PC-9 (cell line): ENCODE measurements around the gene CACNA1I. TPM values are rescaled to one million over a fixed set of nuclear protein-coding genes. Genes with fewer than 3 reads are reported as not detected.

ENCODE experiments used
- BruUV-seq: library from RNA; stranded (reverse); fragments of 400-500 nt; replicated peaks from 2 replicates; lab custom pipeline; 2021; lab: Mats Ljungman, UMichigan
- CTCF ChIA-PET: fragments of 300-600 bp; sonication (Branson Sonifier 250); formaldehyde crosslinking; loops from one replicate; lab custom pipeline; 2022; ENCODE audit warnings: antibody characterized with exemption; lab: Charles Lee
- POLR2A ChIA-PET: fragments of 300-600 bp; sonication (Branson Sonifier 250); formaldehyde crosslinking; loops from one replicate; lab custom pipeline; 2022; ENCODE audit warnings: antibody characterized with exemption; ENCODE audit not compliant: unreplicated experiment; lab: Charles Lee
- DNase-seq, 2 experiments: peaks; one replicate each; pipeline versions ENCODE4 v3.0.0 to v3.0.0-alpha.2; 2015 to 2022; ENCODE audit warnings: mixed read lengths in 1 of 2
- H2AFZ ChIP-seq: fragments of 200-600 bp; sonication (generic); 2 replicates; pipeline ENCODE4 v1.8.1; 2017; ENCODE audit warnings: antibody characterized with exemption
- H3F3A ChIP-seq: fragments of 200-600 bp; sonication (generic); 2 replicates; pipeline ENCODE4 v1.8.1; 2017; ENCODE audit warnings: antibody characterized with exemption, mild to moderate bottlenecking, low read depth; ENCODE audit not compliant: insufficient read depth
- H3K27ac ChIP-seq: fragments of 200-600 bp; sonication (generic); 2 replicates; pipeline ENCODE4 v1.6.1; 2016; ENCODE audit warnings: mixed run types
- H3K27me3 ChIP-seq: fragments of 200-600 bp; sonication (generic); 2 replicates; pipeline ENCODE4 v1.6.1; 2016; ENCODE audit warnings: low read depth, mixed run types; ENCODE audit not compliant: insufficient read depth
- H3K36me3 ChIP-seq: fragments of 200-600 bp; sonication (generic); 2 replicates; pipeline ENCODE4 v1.6.1; 2016; ENCODE audit warnings: low read depth, mixed run types
- H3K4me1 ChIP-seq: fragments of 200-600 bp; sonication (generic); replicated peaks from 2 replicates; pipeline ENCODE4 v1.6.1; 2016; ENCODE audit warnings: mixed run types; ENCODE audit not compliant: insufficient read depth
- H3K4me2 ChIP-seq: fragments of 200-600 bp; sonication (generic); 2 replicates; pipeline ENCODE4 v1.6.1; 2017; ENCODE audit warnings: mixed run types
- H3K4me3 ChIP-seq: fragments of 200-600 bp; sonication (generic); 2 replicates; pipeline ENCODE4 v1.6.1; 2016; ENCODE audit warnings: mixed run types
- H3K79me2 ChIP-seq: fragments of 200-600 bp; sonication (generic); 2 replicates; pipeline ENCODE4 v1.6.1; 2017; ENCODE audit warnings: low read depth, mixed run types
- H3K9me2 ChIP-seq: fragments of 200-600 bp; sonication (generic); 2 replicates; pipeline ENCODE4 v1.8.1; 2017; ENCODE audit warnings: mild to moderate bottlenecking; ENCODE audit not compliant: insufficient read depth
- H3K9me3 ChIP-seq: fragments of 200-600 bp; sonication (generic); 2 replicates; pipeline ENCODE4 v1.8.1; 2016; ENCODE audit warnings: low read depth; ENCODE audit not compliant: insufficient read depth
- H4K20me1 ChIP-seq: fragments of 200-600 bp; sonication (generic); 2 replicates; pipeline ENCODE4 v1.8.1; 2017; ENCODE audit not compliant: insufficient read depth
- CTCF ChIP-seq: fragments of 200-600 bp; sonication (generic); conservative IDR thresholded peaks from 2 replicates; pipeline ENCODE4 v1.6.1; 2017; ENCODE audit warnings: mixed run types, antibody characterized with exemption, mild to moderate bottlenecking, moderate library complexity
- EZH2 ChIP-seq: fragments of 200-600 bp; sonication (generic); IDR thresholded peaks from 2 replicates; pipeline ENCODE4 v1.8.0; 2017; ENCODE audit warnings: antibody characterized with exemption, low read depth
- intact Hi-C: fragments of 100-400 bp; cut with micrococcal nuclease; formaldehyde crosslinking; loops from one replicate; pipeline ENCODE4 v1.10.0; 2022; ENCODE audit not compliant: unreplicated experiment
- total RNA-seq: library from RNA; stranded (reverse); gene quantifications from 2 replicates; pipeline ENCODE4 v1.2.3, GENCODE V29; 2021

The CACNA1I gene
- total RNA-seq, 1 experiment from 2014 or later = 2.8 TPM

DNA sequence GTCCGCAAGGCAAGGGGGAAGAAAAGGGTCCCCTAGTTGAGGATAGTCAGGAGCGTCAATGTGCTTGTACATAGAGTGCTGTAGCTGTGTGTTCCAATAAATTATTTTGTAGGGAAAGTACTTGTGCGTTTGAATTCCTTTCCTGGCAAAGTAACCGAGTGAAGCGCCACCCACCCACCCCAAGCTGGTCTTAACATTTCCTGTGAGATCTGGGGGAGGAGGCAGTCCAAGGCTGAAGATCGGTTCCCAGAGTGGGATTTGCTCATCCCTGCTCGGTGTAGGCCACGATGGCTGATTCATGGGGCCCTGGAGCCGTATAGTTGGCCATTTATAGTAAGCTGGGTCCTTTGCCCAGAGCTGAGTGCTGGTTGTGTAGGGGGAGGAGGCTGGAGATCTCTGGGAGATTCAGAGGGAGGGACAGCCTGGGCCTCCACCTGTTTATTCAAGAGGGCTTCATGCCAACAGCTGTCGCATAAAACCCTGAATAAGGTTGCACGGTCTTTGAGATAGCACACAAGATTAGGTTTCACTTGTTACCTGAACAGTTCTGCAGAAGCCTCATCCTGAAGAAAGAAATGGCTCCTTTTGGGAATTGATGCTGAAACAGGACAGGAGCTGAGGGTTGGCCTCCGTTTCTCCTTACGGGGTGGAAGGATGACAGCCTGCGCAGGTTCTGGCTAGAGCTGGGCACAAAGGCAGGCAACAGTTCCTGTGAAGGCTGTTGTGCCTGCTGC lies 47.8 kb upstream of the CACNA1I start:
- H3K9me2 ChIP-seq = no peaks in the 10 kb centered on the region
- peaks cover 87% of the 10 kb centered on the region for H3F3A ChIP-seq
- no peak overlapping the region for H2AFZ ChIP-seq
- peak overlapping the region; percentile 93 for H3K27ac ChIP-seq
- peak overlapping the region; percentile 97 for H3K4me3 ChIP-seq
- H3K36me3 ChIP-seq = peaks cover 36% of the 10 kb centered on the region
- TF ChIP-seq CTCF (no peak), EZH2 (no peak)
- ChIA-PET POLR2A (interaction anchor here (0.5 to 0.7 kb wide), 6 partner anchors 111 to 1035 kb away, joined by 3 to 6 read pairs (median 3); no protein-coding TSS in a partner anchor), CTCF (interaction anchor here (0.8 kb wide), 1 partner anchor 8 kb away, joined by 7 read pairs; no protein-coding TSS in a partner anchor)
- H3K4me2 ChIP-seq = peak overlapping the region; percentile 88
- H3K4me1 ChIP-seq = peaks cover 36% of the 10 kb centered on the region
- no peaks in the 10 kb centered on the region for H3K27me3 ChIP-seq
- intact Hi-C loops = loop anchor here (5.0 to 10.0 kb wide), 3 partner anchors 278 to 770 kb away; partner anchors contain the start of genes CBX7 and PDGFB
- peaks cover 53% of the 10 kb centered on the region for H3K79me2 ChIP-seq
- peaks cover 68% of the 10 kb centered on the region for H4K20me1 ChIP-seq
- no peaks in the 10 kb centered on the region for H3K9me3 ChIP-seq
- DNase-seq = peak; percentile 22 to 56
- BruUV-seq = no TSS peak

GRCh38 chr22:39524089-39524752 lies 46.3 kb upstream of the CACNA1I start:
- H3K9me3 ChIP-seq = no peaks in the 10 kb centered on the region
- H3K27ac ChIP-seq = 0 out of 2 replicates have a peak overlapping the region, but pooled peaks have one; percentile 17
- peaks cover 81% of the 10 kb centered on the region for H4K20me1 ChIP-seq
- H3K36me3 ChIP-seq = peaks cover 40% of the 10 kb centered on the region
- no peak overlapping the region for H3K4me3 ChIP-seq
- H3K4me1 ChIP-seq = peaks cover 38% of the 10 kb centered on the region
- peaks cover 84% of the 10 kb centered on the region for H3F3A ChIP-seq
- H2AFZ ChIP-seq = no peak overlapping the region
- no peak for DNase-seq
- POLR2A ChIA-PET = interaction anchor here (0.6 kb wide), 3 partner anchors 34 to 410 kb away, joined by 3 to 7 read pairs (median 3); no protein-coding TSS in a partner anchor
- intact Hi-C loops = loop anchor here (5.0 to 10.0 kb wide), 3 partner anchors 279 to 772 kb away; partner anchors contain the start of genes CBX7 and PDGFB
- no peak for TF ChIP-seq EZH2
- no peak for TF ChIP-seq CTCF
- BruUV-seq = no TSS peak
- H3K79me2 ChIP-seq = peaks cover 44% of the 10 kb centered on the region
- CTCF ChIA-PET = interaction anchor here (0.7 to 0.9 kb wide), 2 partner anchors 87 to 187 kb away, joined by 3 read pairs; no protein-coding TSS in a partner anchor
- H3K9me2 ChIP-seq = no peaks in the 10 kb centered on the region
- H3K27me3 ChIP-seq = no peaks in the 10 kb centered on the region
- H3K4me2 ChIP-seq = no peak overlapping the region
